IPS DF 19.7 (cell line): Measurements from ENCODE around the gene PAQR9.

Source experiments
- DNase-seq: peaks from one replicate; pipeline ENCODE4 v3.0.0-alpha.2; 2013; ENCODE audit warnings: low read depth, low spot score

The PAQR9 gene

DNA sequence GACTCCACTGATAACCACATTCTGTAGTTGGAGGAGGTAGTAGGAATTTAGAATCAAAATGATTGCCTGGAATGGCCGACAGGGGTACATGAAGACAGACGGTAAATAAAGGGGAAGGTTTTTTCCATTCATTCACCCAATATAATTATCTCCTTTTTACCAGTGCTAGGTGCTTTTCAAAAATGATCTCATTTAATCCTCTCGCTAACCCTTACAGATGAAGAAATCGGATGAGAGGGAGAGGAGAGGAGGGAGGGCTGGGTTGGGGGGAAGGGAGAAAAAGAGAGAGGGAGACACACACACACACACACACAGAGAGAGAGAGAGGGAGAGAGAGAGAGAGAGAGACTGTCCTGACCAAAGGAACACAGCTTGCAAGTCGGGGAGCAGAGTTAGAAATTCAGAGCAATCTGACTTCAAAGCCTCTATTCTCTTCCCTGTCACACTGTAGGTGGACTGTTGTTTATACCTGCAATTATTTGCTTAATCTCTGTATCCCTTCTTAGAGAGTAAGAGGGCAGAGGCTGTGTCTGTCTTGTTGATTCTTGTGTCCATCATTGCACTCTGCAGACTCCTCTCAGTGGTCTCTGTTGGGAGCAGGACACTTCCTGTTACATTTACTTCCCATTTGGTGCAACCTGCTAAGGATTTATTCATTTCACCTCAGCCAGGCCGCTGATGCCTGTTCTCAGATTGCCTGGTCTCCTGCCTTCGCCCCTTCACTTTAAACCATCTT, 18.7 kb upstream of the PAQR9 start:
- DNase-seq, result no peak

DNA sequence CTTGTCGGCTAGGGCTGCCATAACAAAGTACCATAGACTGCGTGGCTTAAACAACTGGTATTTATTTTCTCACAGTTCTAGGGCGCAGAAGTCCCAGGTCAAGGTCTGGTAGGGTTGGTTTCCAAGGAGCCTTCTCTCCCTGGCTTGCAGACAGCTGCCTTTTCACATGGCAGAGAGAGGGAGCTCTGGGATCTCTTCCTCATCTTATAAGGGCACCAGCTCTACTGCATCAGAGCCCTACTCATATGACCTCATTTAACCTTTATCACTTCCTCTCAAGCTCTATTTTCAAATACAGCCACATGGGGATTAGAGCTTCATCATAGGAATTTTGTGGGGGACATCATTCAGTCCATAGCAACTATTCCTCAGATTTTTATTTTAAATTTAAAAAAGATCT, 17.6 kb upstream of the PAQR9 start:
- DNase-seq, result no peak

DNA sequence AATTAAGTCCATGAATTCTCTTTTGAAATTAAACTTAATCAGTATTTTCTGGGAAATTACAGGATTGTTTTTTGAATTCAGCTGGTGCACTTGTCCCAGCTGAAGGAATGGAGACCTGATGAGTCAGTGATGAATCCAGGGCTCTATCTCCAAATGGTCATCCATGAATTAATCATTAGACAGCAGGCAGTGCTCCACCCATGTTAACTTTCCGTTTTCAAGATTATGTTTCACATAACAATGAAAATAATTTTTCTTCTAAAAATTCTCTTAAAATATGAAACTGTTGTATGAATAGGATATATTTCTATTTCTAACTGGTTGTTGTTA, 13.9 kb upstream of the PAQR9 start:
- DNase-seq, result no peak

DNA sequence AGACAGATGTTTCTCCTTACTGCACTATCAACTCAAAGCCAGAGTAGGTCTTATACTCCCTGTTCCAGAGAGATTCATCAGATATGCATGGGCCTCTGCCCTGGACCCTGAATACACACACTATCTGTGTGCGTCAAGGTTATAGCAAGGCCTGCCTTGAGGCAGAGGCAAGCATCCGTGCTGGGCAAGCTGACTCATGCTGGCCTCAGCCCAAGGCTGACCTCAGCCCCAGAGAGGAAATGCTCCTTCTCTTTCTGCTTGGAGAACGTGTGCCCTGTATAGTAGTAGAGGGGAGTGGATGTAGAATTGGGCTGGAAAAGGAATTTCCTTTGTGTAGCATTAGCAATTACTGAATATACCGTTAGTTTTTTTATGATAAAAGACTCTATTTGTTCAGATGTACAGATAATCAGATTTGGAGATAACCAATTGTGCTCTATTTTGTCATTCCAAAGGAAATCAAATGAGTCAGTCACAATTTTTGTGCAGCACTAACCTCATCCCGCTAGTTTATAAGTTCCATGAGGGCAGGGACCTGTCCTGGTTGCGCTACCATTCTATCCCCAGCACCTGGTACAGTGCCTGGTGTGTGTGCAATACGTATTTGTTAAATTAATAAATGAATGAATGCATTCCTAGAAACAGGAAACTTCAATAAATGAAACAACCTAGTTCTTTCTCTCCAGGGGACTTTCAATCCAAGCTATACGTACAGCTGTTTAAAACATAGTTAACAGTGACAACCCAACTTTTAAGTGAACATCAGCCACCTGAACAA, 13.3 kb upstream of the PAQR9 start:
- no peak for DNase-seq

DNA sequence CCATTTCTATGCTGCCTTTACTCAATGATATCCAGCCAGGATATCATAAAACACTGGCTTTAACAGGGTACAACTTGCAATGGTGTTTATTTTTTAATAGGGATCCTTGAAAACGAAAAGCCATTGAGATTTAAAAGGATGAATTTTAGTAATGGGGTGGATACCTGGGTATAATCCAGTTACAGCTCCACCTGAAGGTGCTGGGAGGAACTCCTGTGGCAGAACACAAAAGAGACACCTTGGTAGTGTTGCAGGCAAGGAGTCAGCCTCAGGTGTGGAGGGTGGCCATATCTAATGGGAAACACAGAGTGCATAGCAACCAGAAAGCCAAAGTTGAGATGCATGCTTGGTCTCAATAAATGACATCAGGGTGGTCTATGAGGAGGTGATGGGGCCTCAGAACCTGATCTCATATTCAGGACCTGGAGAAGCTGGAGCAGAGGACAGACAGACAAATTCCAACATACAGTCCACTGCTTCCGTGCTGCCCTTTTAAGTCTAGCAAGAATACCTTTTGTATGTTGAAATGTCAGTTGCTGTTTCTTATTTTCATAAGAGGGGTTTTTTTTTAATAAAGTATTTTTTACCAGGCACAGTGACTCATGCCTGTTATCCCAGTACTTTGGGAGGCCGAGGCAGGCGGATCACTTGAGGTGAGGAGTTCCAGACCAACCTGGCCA, 12.0 kb upstream of the PAQR9 start:
- DNase-seq, result no peak

DNA sequence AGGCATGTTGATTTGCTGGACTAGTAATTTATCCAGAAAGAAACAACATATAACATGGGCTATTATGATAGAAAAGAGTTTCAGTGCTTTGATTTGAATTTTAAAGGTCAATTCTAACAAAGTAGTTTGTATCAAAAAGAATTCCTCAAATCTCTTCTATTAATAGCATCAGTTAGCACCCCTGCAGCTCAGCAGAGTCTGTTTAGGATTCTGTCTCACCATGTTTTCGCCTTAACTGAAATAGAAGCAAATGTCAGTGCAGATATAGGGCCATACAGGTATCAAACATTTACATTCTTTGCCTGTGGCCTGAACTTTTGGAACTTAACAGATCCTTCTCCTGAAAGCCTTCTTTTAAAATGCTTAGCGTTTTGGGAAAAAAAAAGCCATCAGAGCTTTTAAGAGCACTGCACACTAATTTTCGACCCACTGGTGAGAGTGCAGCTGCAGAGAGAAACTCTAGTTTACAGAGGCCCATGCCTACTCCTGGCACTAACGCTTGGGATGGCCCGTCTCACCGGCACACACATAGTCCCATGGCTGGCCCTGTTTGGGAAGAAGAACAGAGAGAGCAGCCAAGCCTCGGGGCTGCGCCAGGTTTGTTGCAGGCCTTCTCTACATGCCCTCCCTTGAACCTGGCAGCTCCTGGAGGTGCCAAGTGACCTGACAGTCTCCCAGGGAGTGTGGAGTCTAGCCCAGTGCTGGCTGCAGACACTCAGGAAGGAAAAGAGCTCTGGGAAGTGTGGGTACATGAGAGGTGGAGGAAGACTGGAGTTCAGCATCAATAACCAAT, 9.9 kb upstream of the PAQR9 start:
- no peak for DNase-seq

DNA sequence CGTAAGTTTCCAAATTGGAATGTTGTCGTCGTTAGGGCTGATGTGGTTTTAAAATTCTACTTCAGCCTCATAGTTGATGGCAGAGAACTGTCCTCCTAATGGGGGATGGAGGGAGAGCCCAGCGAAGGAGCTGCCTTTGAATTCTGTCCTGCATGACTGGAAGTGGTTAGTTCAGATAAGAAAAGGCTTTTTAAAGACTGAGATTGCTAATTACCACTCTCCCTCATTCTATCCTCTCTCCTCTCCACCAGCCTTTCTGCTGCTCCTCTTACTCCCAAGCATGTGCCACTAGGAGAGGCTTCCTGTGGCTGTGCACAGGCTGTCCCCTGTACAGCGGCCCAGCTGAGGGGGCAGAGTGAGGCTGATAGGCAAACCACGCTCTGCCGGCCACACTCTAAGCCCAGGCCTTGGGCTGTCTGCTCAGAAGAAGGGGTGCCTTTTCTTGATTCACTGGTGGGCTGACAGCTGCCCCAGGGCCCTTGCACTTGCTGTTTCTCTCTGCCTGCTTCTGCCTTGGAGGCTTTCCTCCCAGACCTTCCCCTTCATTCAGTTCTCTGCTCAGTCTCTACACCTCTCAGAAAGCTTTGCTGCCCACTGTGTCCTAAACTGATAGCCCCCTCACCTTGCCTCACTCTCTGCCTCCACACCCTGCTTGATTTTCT, 8.7 kb upstream of the PAQR9 start:
- DNase-seq, result no peak

DNA sequence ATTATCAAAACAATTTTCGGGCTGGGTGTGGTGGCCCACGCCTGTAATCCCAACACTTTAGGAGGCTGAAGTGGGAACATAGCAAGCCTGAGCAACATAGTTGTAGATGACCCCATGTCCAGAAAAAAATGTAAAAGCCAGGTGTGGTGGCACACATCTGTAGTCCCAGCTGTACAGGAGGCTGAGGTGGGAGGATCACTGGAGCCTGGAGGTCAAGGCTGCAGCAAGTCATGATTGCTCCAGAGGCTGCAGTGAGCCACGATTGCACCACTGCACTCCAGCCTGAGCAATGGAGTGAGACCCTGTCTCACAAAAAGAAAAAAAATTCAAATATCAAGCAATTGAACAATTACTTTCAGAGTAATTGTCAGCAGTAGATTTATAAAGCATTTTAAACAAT, 8.0 kb upstream of the PAQR9 start:
- no peak for DNase-seq

DNA sequence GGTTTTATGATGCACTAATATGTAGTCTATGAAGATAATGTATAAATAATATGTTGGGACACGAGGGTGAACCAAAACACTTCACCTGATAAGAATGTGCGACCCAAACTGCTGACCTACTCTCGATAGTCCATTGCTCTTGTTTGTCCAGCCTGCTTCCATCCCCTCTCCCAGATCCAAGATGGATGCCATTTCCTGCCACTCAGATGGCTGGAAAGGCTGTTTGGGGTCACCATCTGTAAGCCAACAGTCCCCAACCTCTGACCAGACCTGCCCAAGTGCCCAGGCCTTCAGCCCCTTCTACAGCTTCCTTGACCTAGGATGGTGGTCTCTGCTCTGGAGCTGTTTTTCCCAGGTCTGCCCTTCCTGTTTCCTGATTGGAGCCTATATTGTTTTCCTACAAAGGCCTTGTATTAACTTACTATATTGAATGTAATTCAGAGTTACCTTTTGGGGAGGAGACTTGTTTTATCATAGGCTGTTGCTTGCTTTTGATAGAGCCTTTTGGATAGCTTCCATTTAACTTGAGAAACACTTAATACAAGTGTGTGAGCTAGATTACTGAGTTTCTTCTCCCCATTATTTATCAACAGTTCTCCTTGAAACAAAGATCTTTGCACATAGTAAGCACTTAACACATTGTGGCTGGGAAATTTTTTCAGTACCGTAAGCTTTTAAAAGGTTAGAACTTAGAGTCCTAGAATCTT, 5.0 kb upstream of the PAQR9 start:
- no peak for DNase-seq

DNA sequence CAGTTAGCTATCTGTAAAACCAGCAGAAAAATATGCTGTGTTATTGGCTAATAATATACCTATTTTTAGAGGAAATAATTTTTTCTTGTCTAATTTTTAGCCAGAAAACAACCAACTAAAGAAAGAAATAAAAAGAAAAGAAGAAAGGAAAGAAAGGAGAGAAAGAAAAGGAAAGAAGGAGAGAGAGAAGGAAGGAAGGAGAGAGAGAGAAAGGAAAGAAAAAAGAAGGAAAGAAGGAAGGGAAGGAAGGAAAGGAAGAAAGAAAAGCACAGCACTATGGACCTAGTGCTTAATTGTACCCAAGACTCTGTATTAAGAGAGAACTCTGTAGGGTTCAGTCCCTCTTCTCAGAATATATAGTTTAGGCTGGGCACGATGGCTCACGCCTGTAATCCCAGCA, 3.3 kb upstream of the PAQR9 start:
- no peak for DNase-seq

DNA sequence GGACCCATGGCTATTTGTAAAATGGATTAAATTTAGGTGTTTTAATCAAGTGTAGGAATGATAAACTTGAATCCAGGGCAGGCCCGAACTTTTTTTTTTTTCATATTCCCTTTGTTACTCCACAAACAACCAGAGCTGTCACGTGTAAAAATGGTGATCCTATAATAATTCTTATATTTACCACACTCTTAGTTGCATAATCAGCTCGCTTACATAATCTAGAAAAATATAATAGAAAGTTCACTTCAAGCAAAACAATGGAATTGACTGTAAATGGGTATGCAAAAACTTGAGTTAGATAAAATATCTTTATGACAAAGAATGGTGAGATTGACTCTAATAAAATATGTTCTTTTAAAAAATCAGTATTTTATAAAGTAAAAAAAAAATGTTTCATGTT, 2.1 kb upstream of the PAQR9 start:
- DNase-seq, result no peak

DNA sequence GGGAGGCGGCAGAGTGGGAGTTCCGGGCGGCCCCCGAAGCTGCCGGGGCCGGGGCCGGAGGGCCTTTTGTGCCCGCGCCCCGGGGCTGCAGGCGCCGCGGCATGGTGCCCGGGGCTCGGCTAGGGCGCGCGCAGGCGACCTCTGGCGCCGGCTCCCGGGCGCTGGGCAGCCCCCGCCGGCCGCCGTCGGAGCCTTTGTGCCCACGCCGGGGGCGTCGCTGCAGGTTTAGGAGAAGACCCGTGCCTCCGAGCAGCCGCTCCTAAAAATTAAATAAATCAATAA, 299 bp downstream of the PAQR9 start:
- DNase-seq, result no peak

DNA sequence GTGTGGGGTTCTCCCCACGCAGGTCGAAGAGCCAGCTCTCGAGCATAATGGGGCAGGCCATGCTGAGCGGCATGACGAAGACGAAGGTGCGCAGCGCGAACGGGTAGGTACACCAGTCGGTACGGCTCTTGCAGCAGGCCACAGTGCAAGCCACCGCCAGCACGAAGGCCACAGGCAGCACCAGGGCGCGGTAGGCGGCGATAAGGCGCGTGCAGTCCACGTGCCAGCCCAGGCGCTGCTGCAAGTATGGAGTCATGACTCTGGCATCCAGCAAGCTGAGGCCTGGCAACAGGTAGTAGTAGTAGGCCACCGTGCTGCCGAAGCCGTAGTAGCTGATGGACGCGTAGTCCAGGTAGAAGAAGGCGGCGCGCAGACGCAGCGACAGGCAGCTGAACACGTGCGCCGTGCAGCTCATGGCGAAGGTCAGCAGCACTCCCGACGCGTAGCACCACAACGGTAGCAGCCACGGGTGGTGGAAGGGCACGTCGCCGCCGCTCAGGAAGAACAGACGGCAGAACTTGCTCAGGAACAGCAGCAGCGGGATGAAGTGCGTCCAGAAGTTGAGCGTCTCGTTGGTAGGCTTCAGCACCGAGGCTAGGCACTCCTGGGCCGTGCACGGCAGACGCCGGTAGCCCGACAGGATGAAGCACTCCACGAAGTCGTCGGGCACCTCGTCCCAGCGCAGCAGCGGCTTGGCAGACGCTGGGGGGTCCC, 797 bp downstream of the PAQR9 start:
- no peak for DNase-seq

DNA sequence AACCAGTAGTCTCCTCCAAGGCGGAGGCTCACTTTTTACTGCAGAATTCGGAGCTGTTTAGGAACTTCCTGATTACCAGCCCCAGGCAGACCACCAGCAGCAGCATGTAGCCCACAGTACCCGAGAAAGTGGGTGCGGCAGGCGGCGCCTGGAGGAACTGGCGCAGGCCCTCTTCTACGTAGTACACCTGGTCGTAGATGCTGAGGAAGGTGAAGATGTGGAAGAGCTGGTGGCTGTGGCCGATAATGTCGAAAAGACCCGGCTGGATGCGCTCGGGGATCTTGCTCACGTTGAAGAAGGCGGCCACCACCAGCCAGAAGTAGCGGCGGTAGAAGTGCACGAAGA, 1.3 kb downstream of the PAQR9 start:
- DNase-seq, result no peak

DNA sequence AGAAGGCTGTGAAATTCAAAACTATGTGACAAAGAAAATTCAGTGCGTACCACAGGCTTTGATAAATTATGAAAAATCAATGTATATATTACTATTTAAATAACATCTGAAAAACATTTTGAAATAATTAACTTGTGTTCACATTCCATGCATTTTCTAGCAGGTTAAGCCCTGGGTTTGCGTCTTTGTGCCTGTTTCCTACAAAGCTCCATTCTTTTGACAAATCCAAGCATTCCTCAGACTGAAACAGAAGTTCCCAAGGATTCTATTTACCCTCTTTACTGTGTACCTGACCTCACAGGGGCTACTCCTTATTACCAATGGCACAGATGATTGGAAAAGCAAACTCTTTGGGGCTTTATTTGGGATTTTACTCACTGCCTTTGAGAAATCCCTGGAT, 1.9 kb downstream of the PAQR9 start:
- no peak for DNase-seq

DNA sequence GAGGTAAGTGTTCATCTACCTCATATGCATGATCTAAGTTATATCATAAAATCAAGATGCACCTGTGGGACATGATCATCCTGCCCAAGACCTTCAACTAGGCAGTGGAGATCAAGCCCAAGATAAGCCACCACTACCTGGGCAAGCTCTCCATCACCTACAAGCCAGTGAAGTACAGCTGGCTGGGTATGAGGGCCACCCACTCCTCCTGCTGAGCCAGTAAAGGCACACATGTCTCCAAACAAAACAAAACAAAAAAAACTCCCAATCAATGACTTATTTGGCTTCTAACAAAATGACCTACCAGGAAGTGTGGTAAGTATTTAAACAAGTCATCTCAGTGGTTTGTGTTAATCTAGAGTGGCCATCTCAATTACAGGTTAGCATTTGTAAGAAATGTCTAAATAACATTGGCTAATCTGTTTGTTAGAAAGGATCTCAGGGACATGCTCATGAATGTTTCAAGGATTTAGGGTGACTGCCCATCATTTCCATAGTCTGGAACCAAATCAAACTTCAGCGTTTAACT, 3.1 kb downstream of the PAQR9 start:
- no peak for DNase-seq

DNA sequence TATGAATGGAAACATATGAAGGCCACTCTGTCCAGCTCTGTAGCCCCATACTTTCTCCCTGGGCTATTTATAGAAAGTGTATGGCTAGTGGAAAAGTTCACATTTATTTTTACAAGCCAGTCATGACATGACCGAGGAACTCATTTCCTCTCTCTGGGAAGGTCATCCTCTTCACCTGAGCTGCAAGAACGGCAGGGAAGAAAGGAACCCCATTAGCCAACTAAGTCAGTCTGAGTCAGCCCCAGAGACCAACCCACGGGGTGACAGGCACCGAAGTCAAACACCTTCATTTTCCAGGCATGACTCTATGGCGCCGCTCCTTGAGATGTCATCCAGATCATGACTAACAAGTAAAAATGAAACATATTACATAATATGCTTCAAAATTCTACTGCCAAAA, 4.8 kb downstream of the PAQR9 start:
- no peak for DNase-seq

DNA sequence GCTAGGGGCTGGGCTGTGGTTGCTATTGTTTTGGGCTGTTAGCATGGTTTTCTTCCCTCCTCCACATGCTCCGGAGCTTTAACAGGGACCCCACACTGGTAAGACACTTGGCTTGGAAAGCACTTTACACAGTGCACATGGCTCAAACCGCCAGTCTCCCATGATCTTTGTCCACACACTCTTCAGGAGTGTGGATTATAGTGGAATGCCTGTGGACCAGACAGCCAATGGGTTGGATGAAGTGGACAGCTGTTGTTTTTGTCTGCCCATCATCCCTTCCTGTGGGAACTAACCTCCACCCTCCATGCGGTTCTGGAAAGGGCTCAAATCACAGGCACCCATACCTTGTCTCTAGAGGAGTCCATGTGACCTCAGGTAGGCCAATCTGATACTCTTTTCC, 10.0 kb downstream of the PAQR9 start:
- no peak for DNase-seq

DNA sequence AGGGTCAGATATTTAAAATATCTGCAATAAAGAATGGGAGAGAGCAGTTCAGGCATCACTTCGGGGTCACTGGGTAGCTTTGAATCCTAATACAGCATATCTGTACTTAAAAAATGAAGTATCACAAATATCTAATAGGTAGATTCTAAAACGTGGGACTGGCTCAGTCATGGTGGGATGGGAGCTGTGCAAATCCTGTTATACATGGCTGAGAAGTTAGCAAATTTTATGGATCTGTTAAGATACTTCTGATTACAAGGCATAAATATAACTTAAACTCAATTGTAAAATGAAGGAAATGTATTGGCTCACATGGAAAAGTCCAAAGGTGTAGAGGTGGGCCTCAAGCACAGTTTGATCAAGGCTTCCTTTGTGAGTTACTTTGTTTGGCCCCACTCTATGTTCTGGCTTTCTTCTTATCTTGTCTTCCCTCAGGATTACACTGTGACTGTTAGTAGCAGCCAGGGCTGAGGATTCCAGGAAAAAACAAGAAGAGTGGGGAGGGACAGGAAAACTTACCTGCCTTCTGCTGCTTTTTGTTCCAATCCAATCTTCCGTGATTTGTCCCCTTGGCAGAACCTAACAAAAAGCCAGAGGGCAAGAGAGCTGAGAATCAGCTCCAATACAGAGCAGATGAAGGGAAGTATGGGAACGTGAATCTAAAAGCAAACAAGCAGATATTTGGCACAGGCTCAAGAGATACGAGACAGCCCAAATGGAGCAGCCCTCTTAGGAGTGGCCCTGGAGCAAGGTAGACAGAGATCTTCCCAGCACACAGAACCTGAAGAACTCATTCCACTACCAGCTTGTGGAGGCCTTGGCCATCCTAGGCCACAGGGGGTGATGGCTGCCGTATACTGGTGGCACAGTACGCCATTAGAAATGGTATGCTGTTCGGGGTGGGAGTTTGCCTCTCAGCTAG, 10.9 kb downstream of the PAQR9 start:
- no peak for DNase-seq
